ENCODE data around the gene RAPGEF1.

Gene RAPGEF1

GRCh38 chr9:131639769-131640437 is 100.0 kb downstream of the RAPGEF1 start:
- DNase-seq = no peak

- DNase-seq = no peak
Measured at GRCh38 chr9:131636593-131636992, 103.3 kb downstream of the RAPGEF1 start.

GRCh38 chr9:131635892-131636291 is 104.0 kb downstream of the RAPGEF1 start:
- no peak for DNase-seq

- DNase-seq = peak; percentile 83
Measured at GRCh38 chr9:131635285-131635684, 104.6 kb downstream of the RAPGEF1 start.

GRCh38 chr9:131633491-131634031 is 106.3 kb downstream of the RAPGEF1 start:
- no peak for DNase-seq

GRCh38 chr9:131631306-131631705 is 108.6 kb downstream of the RAPGEF1 start:
- DNase-seq = no peak

GRCh38 chr9:131630205-131630831 is 109.6 kb downstream of the RAPGEF1 start:
- DNase-seq = no peak

- DNase-seq = no peak
Measured at GRCh38 chr9:131629825-131630204, 110.1 kb downstream of the RAPGEF1 start.

- DNase-seq = no peak
Measured at GRCh38 chr9:131629226-131629500, 110.7 kb downstream of the RAPGEF1 start.

- DNase-seq = no peak
Measured at GRCh38 chr9:131628459-131629225, 111.2 kb downstream of the RAPGEF1 start.

- peak; percentile 55 for DNase-seq
Measured at GRCh38 chr9:131627648-131628458, 112.0 kb downstream of the RAPGEF1 start.

GRCh38 chr9:131627326-131627647 is 112.6 kb downstream of the RAPGEF1 start:
- no peak for DNase-seq

- DNase-seq = no peak
Measured at GRCh38 chr9:131625790-131626670, 113.8 kb downstream of the RAPGEF1 start.

GRCh38 chr9:131625508-131625787 is 114.4 kb downstream of the RAPGEF1 start:
- no peak for DNase-seq

- DNase-seq = no peak
Measured at GRCh38 chr9:131624636-131625507, 115.0 kb downstream of the RAPGEF1 start.

- no peak for DNase-seq
Measured at GRCh38 chr9:131623655-131624330, 116.1 kb downstream of the RAPGEF1 start.

- DNase-seq = no peak
Measured at GRCh38 chr9:131622523-131622922, 117.4 kb downstream of the RAPGEF1 start.

GRCh38 chr9:131621551-131622358 is 118.1 kb downstream of the RAPGEF1 start:
- DNase-seq = no peak

- no peak for DNase-seq
Measured at GRCh38 chr9:131620764-131621520, 118.9 kb downstream of the RAPGEF1 start.
